Ishikawa (cell line): ENCODE results near the gene CACNA2D3.

ENCODE experiments used
- CEBPB ChIP-seq: IDR thresholded peaks from 2 replicates; pipeline ENCODE4 v1.6.1; 2012
- CREB1 ChIP-seq: IDR thresholded peaks from 2 replicates; pipeline ENCODE4 v1.6.1; 2012; ENCODE audit warnings: low read depth
- EP300 ChIP-seq: IDR thresholded peaks from 2 replicates; pipeline ENCODE4 v1.6.1; 2012; ENCODE audit warnings: borderline replicate concordance
- TAF1 ChIP-seq: IDR thresholded peaks from 2 replicates; pipeline ENCODE4 v1.6.1; 2012; ENCODE audit warnings: low read depth, mild to moderate bottlenecking
- TCF12 ChIP-seq: IDR thresholded peaks from 2 replicates; pipeline ENCODE4 v1.6.1; 2012; ENCODE audit warnings: low read depth
- TEAD4 ChIP-seq: IDR thresholded peaks from 2 replicates; pipeline ENCODE4 v1.6.1; 2012
- YY1 ChIP-seq: IDR thresholded peaks from 2 replicates; pipeline ENCODE4 v1.6.1; 2012; ENCODE audit warnings: low read depth
- TF ChIP-seq, protein P1 (sequence below): IDR thresholded peaks from 2 replicates; pipeline ENCODE4 v1.6.1; 2012
- TF ChIP-seq, protein P2 (sequence below): IDR thresholded peaks from 2 replicates; pipeline ENCODE4 v1.6.1; 2012
- TF ChIP-seq, protein P3 (sequence below): IDR thresholded peaks from 2 replicates; pipeline ENCODE4 v1.6.1; 2012; ENCODE audit warnings: low read depth, mild to moderate bottlenecking

DNA sequence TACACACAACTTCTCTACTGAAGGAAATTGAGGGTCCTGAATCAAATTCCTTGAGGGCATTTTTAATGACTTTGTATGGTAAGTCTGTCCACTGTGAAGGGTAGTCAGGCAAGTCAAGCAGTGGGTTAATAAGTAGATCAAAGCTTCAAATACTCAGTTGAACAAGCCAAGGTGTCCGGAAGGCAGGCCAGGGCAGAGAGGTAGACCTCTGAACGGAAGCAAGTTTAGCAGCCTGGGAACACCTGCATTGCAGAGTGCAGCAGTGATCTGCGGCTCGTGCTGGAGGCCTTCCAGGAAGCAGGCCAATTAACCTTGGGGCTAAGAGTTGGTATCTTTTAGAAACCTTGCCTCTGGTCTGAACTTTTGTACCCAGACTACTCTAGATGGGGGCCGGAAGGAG, 661.7 kb downstream of the CACNA2D3 start:
- TF ChIP-seq, protein P1, sequence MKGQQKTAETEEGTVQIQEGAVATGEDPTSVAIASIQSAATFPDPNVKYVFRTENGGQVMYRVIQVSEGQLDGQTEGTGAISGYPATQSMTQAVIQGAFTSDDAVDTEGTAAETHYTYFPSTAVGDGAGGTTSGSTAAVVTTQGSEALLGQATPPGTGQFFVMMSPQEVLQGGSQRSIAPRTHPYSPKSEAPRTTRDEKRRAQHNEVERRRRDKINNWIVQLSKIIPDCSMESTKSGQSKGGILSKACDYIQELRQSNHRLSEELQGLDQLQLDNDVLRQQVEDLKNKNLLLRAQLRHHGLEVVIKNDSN, result no peak
- no peak for TF ChIP-seq EP300
- no peak for TF ChIP-seq CEBPB
- TF ChIP-seq, protein P2, sequence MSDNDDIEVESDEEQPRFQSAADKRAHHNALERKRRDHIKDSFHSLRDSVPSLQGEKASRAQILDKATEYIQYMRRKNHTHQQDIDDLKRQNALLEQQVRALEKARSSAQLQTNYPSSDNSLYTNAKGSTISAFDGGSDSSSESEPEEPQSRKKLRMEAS, result no peak
- no peak for TF ChIP-seq CREB1
- no peak for TF ChIP-seq TEAD4
- TF ChIP-seq TAF1, result no peak
- TF ChIP-seq, protein P3, sequence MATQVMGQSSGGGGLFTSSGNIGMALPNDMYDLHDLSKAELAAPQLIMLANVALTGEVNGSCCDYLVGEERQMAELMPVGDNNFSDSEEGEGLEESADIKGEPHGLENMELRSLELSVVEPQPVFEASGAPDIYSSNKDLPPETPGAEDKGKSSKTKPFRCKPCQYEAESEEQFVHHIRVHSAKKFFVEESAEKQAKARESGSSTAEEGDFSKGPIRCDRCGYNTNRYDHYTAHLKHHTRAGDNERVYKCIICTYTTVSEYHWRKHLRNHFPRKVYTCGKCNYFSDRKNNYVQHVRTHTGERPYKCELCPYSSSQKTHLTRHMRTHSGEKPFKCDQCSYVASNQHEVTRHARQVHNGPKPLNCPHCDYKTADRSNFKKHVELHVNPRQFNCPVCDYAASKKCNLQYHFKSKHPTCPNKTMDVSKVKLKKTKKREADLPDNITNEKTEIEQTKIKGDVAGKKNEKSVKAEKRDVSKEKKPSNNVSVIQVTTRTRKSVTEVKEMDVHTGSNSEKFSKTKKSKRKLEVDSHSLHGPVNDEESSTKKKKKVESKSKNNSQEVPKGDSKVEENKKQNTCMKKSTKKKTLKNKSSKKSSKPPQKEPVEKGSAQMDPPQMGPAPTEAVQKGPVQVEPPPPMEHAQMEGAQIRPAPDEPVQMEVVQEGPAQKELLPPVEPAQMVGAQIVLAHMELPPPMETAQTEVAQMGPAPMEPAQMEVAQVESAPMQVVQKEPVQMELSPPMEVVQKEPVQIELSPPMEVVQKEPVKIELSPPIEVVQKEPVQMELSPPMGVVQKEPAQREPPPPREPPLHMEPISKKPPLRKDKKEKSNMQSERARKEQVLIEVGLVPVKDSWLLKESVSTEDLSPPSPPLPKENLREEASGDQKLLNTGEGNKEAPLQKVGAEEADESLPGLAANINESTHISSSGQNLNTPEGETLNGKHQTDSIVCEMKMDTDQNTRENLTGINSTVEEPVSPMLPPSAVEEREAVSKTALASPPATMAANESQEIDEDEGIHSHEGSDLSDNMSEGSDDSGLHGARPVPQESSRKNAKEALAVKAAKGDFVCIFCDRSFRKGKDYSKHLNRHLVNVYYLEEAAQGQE, result no peak
- no peak for TF ChIP-seq TCF12
- no peak for TF ChIP-seq YY1
